Panc1 (cell line): ENCODE results near the gene CARMIL3.

Source experiments
- CTCF ChIP-seq: fragments of 450-650 bp; IDR thresholded peaks from 2 replicates; pipeline ENCODE4 v1.5.1; 2017; ENCODE audit warnings: mild to moderate bottlenecking
- SIN3A ChIP-seq: IDR thresholded peaks from 2 replicates; pipeline ENCODE4 v1.6.1; 2012; ENCODE audit warnings: low read depth, mild to moderate bottlenecking, low read length, moderate library complexity, borderline replicate concordance; ENCODE audit not compliant: insufficient read depth
- TF ChIP-seq, protein P1 (sequence below), 2 experiments: IDR thresholded peaks; 2 replicates each; pipeline ENCODE4 v1.6.1; 2011 to 2012; ENCODE audit warnings: low read depth in 2 of 2, control low read depth in 1 of 2, low read length in 1 of 2, mild to moderate bottlenecking in 1 of 2, moderate library complexity in 1 of 2; ENCODE audit not compliant: insufficient read depth in 1 of 2

GRCh38 chr14:24060984-24061913 lies 9.4 kb downstream of the CARMIL3 start:
- TF ChIP-seq CTCF, result no peak
- TF ChIP-seq SIN3A, result no peak
- TF ChIP-seq, protein P1, sequence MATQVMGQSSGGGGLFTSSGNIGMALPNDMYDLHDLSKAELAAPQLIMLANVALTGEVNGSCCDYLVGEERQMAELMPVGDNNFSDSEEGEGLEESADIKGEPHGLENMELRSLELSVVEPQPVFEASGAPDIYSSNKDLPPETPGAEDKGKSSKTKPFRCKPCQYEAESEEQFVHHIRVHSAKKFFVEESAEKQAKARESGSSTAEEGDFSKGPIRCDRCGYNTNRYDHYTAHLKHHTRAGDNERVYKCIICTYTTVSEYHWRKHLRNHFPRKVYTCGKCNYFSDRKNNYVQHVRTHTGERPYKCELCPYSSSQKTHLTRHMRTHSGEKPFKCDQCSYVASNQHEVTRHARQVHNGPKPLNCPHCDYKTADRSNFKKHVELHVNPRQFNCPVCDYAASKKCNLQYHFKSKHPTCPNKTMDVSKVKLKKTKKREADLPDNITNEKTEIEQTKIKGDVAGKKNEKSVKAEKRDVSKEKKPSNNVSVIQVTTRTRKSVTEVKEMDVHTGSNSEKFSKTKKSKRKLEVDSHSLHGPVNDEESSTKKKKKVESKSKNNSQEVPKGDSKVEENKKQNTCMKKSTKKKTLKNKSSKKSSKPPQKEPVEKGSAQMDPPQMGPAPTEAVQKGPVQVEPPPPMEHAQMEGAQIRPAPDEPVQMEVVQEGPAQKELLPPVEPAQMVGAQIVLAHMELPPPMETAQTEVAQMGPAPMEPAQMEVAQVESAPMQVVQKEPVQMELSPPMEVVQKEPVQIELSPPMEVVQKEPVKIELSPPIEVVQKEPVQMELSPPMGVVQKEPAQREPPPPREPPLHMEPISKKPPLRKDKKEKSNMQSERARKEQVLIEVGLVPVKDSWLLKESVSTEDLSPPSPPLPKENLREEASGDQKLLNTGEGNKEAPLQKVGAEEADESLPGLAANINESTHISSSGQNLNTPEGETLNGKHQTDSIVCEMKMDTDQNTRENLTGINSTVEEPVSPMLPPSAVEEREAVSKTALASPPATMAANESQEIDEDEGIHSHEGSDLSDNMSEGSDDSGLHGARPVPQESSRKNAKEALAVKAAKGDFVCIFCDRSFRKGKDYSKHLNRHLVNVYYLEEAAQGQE (IDR thresholded peaks at IDR 0.05; ENCODE audit: insufficient read depth in 1 of 2, low read depth in 2 of 2, low read length in 1 of 2), result no peak
